HCT116 (cell line): ENCODE data around the gene TRERF1. TPM values are rescaled to one million over a fixed set of nuclear protein-coding genes. Genes with fewer than 3 reads are reported as not detected.

Experiments used
- ATAC-seq: fragments of 200-7000 bp; cut with Tn5 transposase; 2 replicates; pipeline ENCODE4 v1.9.1; 2020; ENCODE audit warnings: mild to moderate bottlenecking, moderate library complexity
- BruUV-seq: library from RNA; stranded (reverse); fragments of 400-500 nt; replicated peaks from 2 replicates; lab custom pipeline; 2021; lab: Mats Ljungman, UMichigan
- CTCF ChIA-PET: fragments of 300-600 bp; sonication (Branson Sonifier 250); formaldehyde crosslinking; loops from one replicate; lab custom pipeline; 2021; ENCODE audit warnings: antibody characterized with exemption; lab: Charles Lee
- POLR2A ChIA-PET: fragments of 300-600, 350-600 bp; sonication (Branson Sonifier 250); formaldehyde crosslinking; loops from one replicate; lab custom pipeline; 2021; ENCODE audit warnings: antibody characterized with exemption; lab: Charles Lee
- RAD21 ChIA-PET, 2 experiments: fragments of 300-600 bp; sonication (Branson Sonifier 250); formaldehyde crosslinking; loops; one replicate each; lab custom pipeline; 2023; ENCODE audit warnings: low total read pairs in 2 of 2; ENCODE audit not compliant: uncharacterized antibody in 2 of 2, unreplicated experiment in 2 of 2, low non-redundant PET in 1 of 2; lab: Charles Lee
- DNase-seq: peaks from one replicate; pipeline ENCODE4 v3.0.0-alpha.2; 2010; ENCODE audit warnings: low read depth, low spot score
- H2AFZ ChIP-seq: fragments of 200-600 bp; shearing (Covaris generic), sonication (generic); 2 replicates; pipeline ENCODE4 v1.6.1; 2017; ENCODE audit warnings: low read depth, mixed run types, mixed read lengths, antibody characterized with exemption, low read length; ENCODE audit not compliant: poor library complexity, severe bottlenecking
- H3K27ac ChIP-seq: 2 replicates; pipeline ENCODE4 v1.5.1; 2012; ENCODE audit warnings: low read depth, low read length
- H3K27me3 ChIP-seq: fragments of 200-600 bp; sonication (generic); 2 replicates; pipeline ENCODE4 v1.6.1; 2016; ENCODE audit warnings: mixed run types, low read length, mixed read lengths; ENCODE audit not compliant: insufficient read depth
- H3K36me3 ChIP-seq, 2 experiments: fragments of 200-500 bp in 1 of 2; fragments of 200-600 bp in 1 of 2; sonication (Bioruptor generic) in 1 of 2; sonication (generic) in 1 of 2; 2 replicates each; pipeline versions ENCODE4 v1.5.1 to v1.6.1; 2014 to 2016; ENCODE audit warnings: low read length in 2 of 2, inconsistent platforms in 1 of 2, mixed read lengths in 1 of 2, mixed run types in 1 of 2; ENCODE audit not compliant: insufficient read depth in 2 of 2, control insufficient read depth in 1 of 2
- H3K4me1 ChIP-seq, 2 experiments: fragments of 200-600 bp in 1 of 2; sonication (generic) in 1 of 2; 2 replicates each; pipeline versions ENCODE4 v1.5.1 to v1.6.1; 2012 to 2017; ENCODE audit warnings: low read length in 2 of 2, inconsistent platforms in 1 of 2, mild to moderate bottlenecking in 1 of 2, mixed read lengths in 1 of 2, mixed run types in 1 of 2, moderate library complexity in 1 of 2; ENCODE audit not compliant: insufficient read depth in 2 of 2, control insufficient read depth in 1 of 2
- H3K4me2 ChIP-seq: fragments of 200-600 bp; sonication (generic); 2 replicates; pipeline ENCODE4 v1.6.1; 2017; ENCODE audit warnings: mixed run types, low read length, mixed read lengths
- H3K4me3 ChIP-seq, 2 experiments: fragments of 200-600 bp in 1 of 2; sonication (generic) in 1 of 2; replicated peaks in 1 of 2; 2 replicates each; pipeline ENCODE4 v1.5.1; 2011 to 2016; ENCODE audit warnings: low read length in 2 of 2, control low read depth in 1 of 2, low read depth in 1 of 2, mild to moderate bottlenecking in 1 of 2, mixed read lengths in 1 of 2, mixed run types in 1 of 2
- H3K79me2 ChIP-seq: fragments of 200-600 bp; sonication (generic); 2 replicates; pipeline ENCODE4 v1.6.1; 2017; ENCODE audit warnings: mild to moderate bottlenecking, mixed run types, low read length, moderate library complexity, mixed read lengths; ENCODE audit not compliant: insufficient read depth
- H3K9ac ChIP-seq: fragments of 200-600 bp; sonication (generic); 2 replicates; pipeline ENCODE4 v1.6.1; 2016; ENCODE audit warnings: low read length, mixed read lengths
- H3K9me2 ChIP-seq: fragments of 200-600 bp; sonication (generic), shearing (Covaris generic); 2 replicates; pipeline ENCODE4 v1.6.1; 2017; ENCODE audit warnings: mixed run types, mild to moderate bottlenecking, moderate library complexity; ENCODE audit not compliant: insufficient read depth
- H3K9me3 ChIP-seq, 2 experiments: fragments of 200-500 bp in 1 of 2; fragments of 200-600 bp in 1 of 2; sonication (Bioruptor generic) in 1 of 2; sonication (generic) in 1 of 2; 2 replicates each; pipeline ENCODE4 v1.6.1; 2014 to 2017; ENCODE audit warnings: low read length in 2 of 2, mixed read lengths in 2 of 2, inconsistent platforms in 1 of 2, low read depth in 1 of 2, mild to moderate bottlenecking in 1 of 2, mixed run types in 1 of 2, moderate library complexity in 1 of 2; ENCODE audit not compliant: control insufficient read depth in 1 of 2, insufficient read depth in 1 of 2
- H4K20me1 ChIP-seq: fragments of 200-600 bp; sonication (generic), shearing (Covaris generic); 2 replicates; pipeline ENCODE4 v1.6.1; 2017; ENCODE audit warnings: mixed run types, mild to moderate bottlenecking, moderate library complexity; ENCODE audit not compliant: insufficient read depth
- CBX3 ChIP-seq: IDR thresholded peaks from 2 replicates; pipeline ENCODE4 v1.6.1; 2012; ENCODE audit warnings: low read depth
- CEBPB ChIP-seq: IDR thresholded peaks from 2 replicates; pipeline ENCODE4 v1.6.1; 2012; ENCODE audit warnings: low read depth
- EGR1 ChIP-seq: IDR thresholded peaks from 2 replicates; pipeline ENCODE4 v1.6.1; 2012; ENCODE audit warnings: low read depth
- ELF1 ChIP-seq: IDR thresholded peaks from 2 replicates; pipeline ENCODE4 v1.6.1; 2012; ENCODE audit warnings: low read depth, borderline replicate concordance
- EZH2 ChIP-seq: fragments of 200-600 bp; sonication (generic); IDR thresholded peaks from 2 replicates; pipeline ENCODE4 v1.6.1; 2017; ENCODE audit warnings: antibody characterized with exemption, mixed run types
- EZH2phosphoT487 ChIP-seq: fragments of 200-600 bp; IDR thresholded peaks from 2 replicates; pipeline ENCODE4 v1.6.1; 2018; ENCODE audit warnings: antibody characterized with exemption, borderline replicate concordance
- FOSL1 ChIP-seq: IDR thresholded peaks from 2 replicates; pipeline ENCODE4 v1.6.1; 2012; ENCODE audit warnings: low read depth
- POLR2AphosphoS5 ChIP-seq: IDR thresholded peaks from 2 replicates; pipeline ENCODE4 v1.6.1; 2011; ENCODE audit warnings: mild to moderate bottlenecking, low read depth, low read length, moderate library complexity
- RAD21 ChIP-seq: IDR thresholded peaks from 2 replicates; pipeline ENCODE4 v1.6.1; 2012; ENCODE audit warnings: low read depth, mild to moderate bottlenecking
- SIN3A ChIP-seq: IDR thresholded peaks from 2 replicates; pipeline ENCODE4 v1.6.1; 2012; ENCODE audit warnings: low read depth
- SP1 ChIP-seq: IDR thresholded peaks from 2 replicates; pipeline ENCODE4 v1.6.1; 2012; ENCODE audit warnings: low read depth
- SRF ChIP-seq: IDR thresholded peaks from 2 replicates; pipeline ENCODE4 v1.6.1; 2012; ENCODE audit warnings: low read depth
- YY1 ChIP-seq: IDR thresholded peaks from 2 replicates; pipeline ENCODE4 v1.6.1; 2011; ENCODE audit warnings: low read length, low read depth, moderate library complexity, mild to moderate bottlenecking; ENCODE audit not compliant: insufficient replicate concordance; ENCODE audit errors: extremely low read depth
- ZBTB33 ChIP-seq: IDR thresholded peaks from 2 replicates; pipeline ENCODE4 v1.6.1; 2011; ENCODE audit warnings: mild to moderate bottlenecking, low read length, moderate library complexity; ENCODE audit not compliant: insufficient replicate concordance; ENCODE audit errors: extremely low read depth
- ZFX ChIP-seq: fragments of 450-650 bp; IDR thresholded peaks from 2 replicates; pipeline ENCODE4 v1.6.1; 2017
- ZNF274 ChIP-seq: fragments of 200-500 bp; sonication (Bioruptor generic); IDR thresholded peaks from 2 replicates; pipeline ENCODE4 v1.6.1; 2014; ENCODE audit warnings: mild to moderate bottlenecking, low read depth, low read length, inconsistent platforms
- intact Hi-C: fragments of 100-400 bp; cut with micrococcal nuclease; formaldehyde crosslinking; loops from 2 replicates; pipeline ENCODE4 v1.10.0; 2022
- total RNA-seq: library from RNA; stranded (reverse); gene quantifications from one replicate; pipeline ENCODE4 v1.2.1, GENCODE V29; 2021; ENCODE audit not compliant: unreplicated experiment

Gene TRERF1
- total RNA-seq, 1 experiment from 2014 or later, result 12.4 TPM

- H3K27ac ChIP-seq, result no peak overlapping the region
- H3K9me2 ChIP-seq, result no peaks in the 10 kb centered on the region
- intact Hi-C loops, result loop anchor here (5.0 to 10.0 kb wide), 3 partner anchors 299 to 653 kb away; partner anchors contain the start of genes BYSL, MED20 and RPL7L1
- no peak for DNase-seq
- no TSS peak for BruUV-seq
- no peaks in the 10 kb centered on the region for H3K9me3 ChIP-seq
- POLR2A ChIA-PET, result no interaction called here
- peak overlapping the region; percentile 62 for H2AFZ ChIP-seq
- TF ChIP-seq ZFX (peak; percentile 20; the same call in 1 of the 2 replicates), RAD21 (no peak), ZNF274 (no peak), YY1 (no peak)
- TF ChIP-seq, all 23 proteins: peak for 1
- Histone ChIP-seq H3K4me1 (peaks cover 29 to 68% of the 10 kb centered on the region in 2 experiments), H3K9ac (no peak overlapping the region), H3K79me2 (peaks cover 11% of the 10 kb centered on the region), H3K27me3 (no peaks in the 10 kb centered on the region), H3K4me3 (no peak overlapping the region), H3K4me2 (no peak overlapping the region), H3K36me3 (no peaks in the 10 kb centered on the region), H4K20me1 (no peaks in the 10 kb centered on the region)
- RAD21 ChIA-PET, result no interaction called here
- no peak for ATAC-seq
- CTCF ChIA-PET, result no interaction called here
These were observed 230.2 kb downstream of the TRERF1 start for GRCh38 chr6:42221546-42221945.

- H3K9ac ChIP-seq, result no peak overlapping the region
- peak overlapping the region; percentile 62 for H2AFZ ChIP-seq
- POLR2A ChIA-PET, result interaction anchor here (0.6 kb wide), 1 partner anchor 388 kb away, joined by 3 read pairs; no protein-coding TSS in a partner anchor
- H3K4me1 ChIP-seq, result peaks cover 24 to 68% of the 10 kb centered on the region in 2 experiments
- ATAC-seq, result no peak
- intact Hi-C loops, result loop anchor here (5.0 to 10.0 kb wide), 3 partner anchors 299 to 654 kb away; partner anchors contain the start of genes BYSL, MED20 and RPL7L1
- no peaks in the 10 kb centered on the region for H3K27me3 ChIP-seq
- CTCF ChIA-PET, result no interaction called here
- no peaks in the 10 kb centered on the region for H3K9me2 ChIP-seq
- H3K9me3 ChIP-seq, result no peaks in the 10 kb centered on the region
- peak overlapping the region; percentile 31 for H3K4me2 ChIP-seq
- no peak overlapping the region for H3K4me3 ChIP-seq
- no peak overlapping the region; the same call in 1 of the 2 replicates for H3K27ac ChIP-seq
- no peak for TF ChIP-seq EZH2phosphoT487
- no peak for TF ChIP-seq RAD21
- TF ChIP-seq POLR2AphosphoS5, result no peak
- no peak for TF ChIP-seq CEBPB
- no peak for TF ChIP-seq ZFX
- no peak for TF ChIP-seq FOSL1
- no peak for TF ChIP-seq EGR1
- no peak for TF ChIP-seq SP1
- TF ChIP-seq CBX3, result no peak
- no peak for TF ChIP-seq SRF
- no peak for TF ChIP-seq YY1
- TF ChIP-seq SIN3A, result no peak
- no peak for TF ChIP-seq ELF1
- TF ChIP-seq ZBTB33, result no peak
- TF ChIP-seq EZH2, result no peak
- H3K36me3 ChIP-seq, result no peaks in the 10 kb centered on the region
- H3K79me2 ChIP-seq, result peaks cover 18% of the 10 kb centered on the region
- no peaks in the 10 kb centered on the region for H4K20me1 ChIP-seq
- RAD21 ChIA-PET, result no interaction called here
- DNase-seq, result no peak
- BruUV-seq, result no TSS peak
These were observed 230.9 kb downstream of the TRERF1 start for GRCh38 chr6:42220807-42221206.
